ENCODE results near the gene JPH2.

DNA sequence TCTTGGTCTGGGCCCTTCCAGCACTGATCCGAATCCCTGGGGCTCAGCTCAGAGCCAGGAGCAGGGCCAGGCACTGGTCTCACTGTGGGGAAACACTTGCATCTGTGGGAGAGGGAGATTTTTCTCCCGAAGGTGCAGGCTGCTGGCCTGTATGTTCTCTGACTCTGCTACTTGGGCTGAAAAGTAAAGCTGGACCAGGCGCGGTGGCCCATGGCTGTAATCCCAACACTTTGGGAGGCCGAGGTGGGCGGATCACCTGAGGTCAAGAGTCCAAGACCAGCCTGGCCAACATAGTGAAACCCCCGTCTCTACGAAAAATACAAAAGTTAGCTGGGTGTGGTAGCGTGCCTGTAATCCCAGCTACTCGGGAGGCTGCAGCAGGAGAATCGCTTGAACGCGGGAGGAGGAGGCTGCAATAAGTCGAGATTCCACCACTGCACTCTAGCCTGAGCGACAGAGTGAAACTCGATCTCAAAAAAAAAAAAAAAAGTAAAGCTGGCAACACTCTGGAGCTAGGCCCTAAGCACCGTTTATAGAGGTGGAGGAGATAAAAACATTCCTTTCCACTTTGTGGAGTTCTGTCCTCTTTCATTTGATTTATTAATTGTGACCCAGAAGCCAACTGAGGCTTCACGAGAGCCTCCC is 41.7 kb downstream of the JPH2 start:
- TF ChIP-seq POLR2AphosphoS5 (IDR thresholded peaks at IDR 0.05; ENCODE audit: low read depth) (no peak), CTCF (IDR thresholded peaks at IDR 0.05; ENCODE audit: insufficient read depth, low read length) (no peak)

Data from HL-60 (cell line).